ENCODE measurements around the gene PARVG. TPM values are rescaled to one million over a fixed set of nuclear protein-coding genes. Genes with fewer than 3 reads are reported as not detected.

Gene PARVG
- total and polyA plus RNA-seq, 2 of the 8 experiments (the other 6 are each of a cell fraction or from before 2014, with no cell fraction given) = 0.37 to 1.5 TPM

- H2BK120ac ChIP-seq (replicated peaks; ENCODE audit: low read depth, low read length) = no peak overlapping the region
- H3K36me3 ChIP-seq (ENCODE audit: control insufficient read depth in 2 of 4, insufficient read depth in 4 of 4, low read length in 3 of 4) = peaks cover 0 to 5% (median 0%) of the 10 kb centered on the region in 4 experiments; a peak in 1 of 8 replicates
- 88% methylated on average over 2 of the region's 2 CpGs; no CpG with 5 or more reads in 1 of the 2 experiments for WGBS, 2 experiments (ENCODE audit: extremely low coverage in 1 of 2, insufficient coverage in 1 of 2, insufficient read length in 1 of 2, insufficient replicate concordance in 2 of 2, low coverage in 1 of 2, low lambda C conversion rate in 2 of 2, missing lambda C conversion rate in 1 of 2)
- no peak overlapping the region for H3K18ac ChIP-seq (ENCODE audit: extremely low read depth, low read length)
- no peak overlapping the region for H4K91ac ChIP-seq (replicated peaks; ENCODE audit: insufficient read length, low read length)
- H3K56ac ChIP-seq (replicated peaks; ENCODE audit: insufficient read length, low read depth, low read length) = no peak overlapping the region
- no peak overlapping the region for H3K23ac ChIP-seq (ENCODE audit: insufficient read length)
- no peak overlapping the region for H3K27ac ChIP-seq (ENCODE audit: low read depth, low read length)
- no peaks in the 10 kb centered on the region for H4K20me1 ChIP-seq (replicated peaks in 1 of 2; ENCODE audit: control insufficient read depth in 1 of 2, insufficient read depth in 2 of 2, low read length in 2 of 2)
- H3K9ac ChIP-seq (replicated peaks in 1 of 4; ENCODE audit: extremely low read depth in 1 of 4, low read depth in 3 of 4, low read length in 3 of 4) = no peak overlapping the region
- H3K4ac ChIP-seq (replicated peaks; ENCODE audit: insufficient read length, low read depth, low read length) = no peak overlapping the region
- H3K23me2 ChIP-seq (ENCODE audit: low read depth, low read length) = no peaks in the 10 kb centered on the region
- H4K8ac ChIP-seq (ENCODE audit: extremely low read depth, insufficient read depth, low read length) = no peak overlapping the region
- H3K79me1 ChIP-seq (ENCODE audit: low read depth, low read length) = no peaks in the 10 kb centered on the region
- H2BK12ac ChIP-seq (ENCODE audit: low read depth, low read length) = no peak overlapping the region
- no peak overlapping the region for H3K4me3 ChIP-seq (ENCODE audit: extremely low read depth in 1 of 4, insufficient read depth in 2 of 4, low read depth in 3 of 4, low read length in 4 of 4)
- no peak overlapping the region for H2BK15ac ChIP-seq (ENCODE audit: low read length)
- peaks cover 0 to 4% (median 2%) of the 10 kb centered on the region in 4 experiments; a peak in 4 of 7 replicates for H3K4me1 ChIP-seq (replicated peaks in 1 of 4; ENCODE audit: control insufficient read depth in 3 of 4, insufficient read depth in 4 of 4, low read length in 3 of 4)
- no peak overlapping the region for H2BK5ac ChIP-seq (ENCODE audit: low read depth, low read length)
- H3K27me3 ChIP-seq (replicated peaks in 1 of 4; ENCODE audit: control insufficient read depth in 3 of 4, extremely low read depth in 1 of 4, insufficient read depth in 3 of 4, low read length in 3 of 4) = no peaks in the 10 kb centered on the region
- peaks cover 8 to 11% of the 10 kb centered on the region in 2 experiments; a peak in 3 of 4 replicates for H3K9me3 ChIP-seq (ENCODE audit: insufficient read depth in 2 of 2, low read depth in 1 of 2, low read length in 1 of 2)
- no peak overlapping the region for H2AK5ac ChIP-seq (ENCODE audit: low read depth, low read length)
- H3K79me2 ChIP-seq (ENCODE audit: control insufficient read depth in 1 of 2, insufficient read depth in 2 of 2, low read length in 2 of 2) = no peaks in the 10 kb centered on the region
- FAIRE-seq = no peak
- H2BK20ac ChIP-seq (ENCODE audit: low read length) = no peak overlapping the region
- CTCF ChIA-PET (ENCODE audit: partially characterized antibody) = no interaction called here
- POLR2A ChIA-PET (ENCODE audit: partially characterized antibody) = no interaction called here
- no peak overlapping the region for H4K5ac ChIP-seq (ENCODE audit: insufficient read length, low read depth, low read length)
- no peak overlapping the region for H2AFZ ChIP-seq (ENCODE audit: low read length)
- H3K14ac ChIP-seq (ENCODE audit: insufficient read length) = no peak overlapping the region
- peak in 1 of 2 experiments; percentile 20 for DNase-seq (ENCODE audit: low read depth in 1 of 2, low spot score in 2 of 2)
- H3K4me2 ChIP-seq (ENCODE audit: insufficient read depth in 1 of 2, low read depth in 2 of 2, low read length in 2 of 2) = no peak overlapping the region
- TF ChIP-seq SRF (IDR thresholded peaks at IDR 0.05; ENCODE audit: low read depth, low read length) (no peak), BRCA1 (IDR thresholded peaks at IDR 0.05; ENCODE audit: low read depth, low read length) (no peak), GTF2F1 (IDR thresholded peaks at IDR 0.05; ENCODE audit: borderline replicate concordance, low read depth, low read length) (no peak), CTCF (IDR thresholded peaks at IDR 0.05; ENCODE audit: control extremely low read depth in 1 of 3, insufficient read depth in 1 of 3, low read depth in 1 of 3, low read length in 3 of 3) (no peak), RBBP5 (IDR thresholded peaks at IDR 0.05; ENCODE audit: borderline replicate concordance, low read depth, low read length) (no peak), ATF2 (IDR thresholded peaks at IDR 0.05; ENCODE audit: low read length) (no peak), CHD1 (IDR thresholded peaks at IDR 0.05; ENCODE audit: low read depth, low read length) (no peak), RFX5 (IDR thresholded peaks at IDR 0.05; ENCODE audit: borderline replicate concordance, low read depth, low read length) (no peak)
Measured at GRCh38 chr22:44254811-44255210, 74.1 kb downstream of the PARVG start.
